Mucosa of descending colon (tissue), 3 donors: Measurements from ENCODE around the gene SASH1. TPM values are rescaled to one million over a fixed set of nuclear protein-coding genes. Genes with fewer than 3 reads are reported as not detected.

ENCODE experiments used
- ATAC-seq: fragments of 200-7000 bp; cut with Tn5 transposase; one replicate; pipeline ENCODE4 v1.9.1; 2020; ENCODE audit warnings: mild to moderate bottlenecking, moderate library complexity
- DNase-seq, 3 donors: peaks; one replicate each; pipeline ENCODE4 v3.0.0-alpha.2; 2020
- H3K36me3 ChIP-seq: fragments of 200-600 bp; one replicate; pipeline ENCODE4 v1.8.0; 2021; ENCODE audit warnings: low read depth, mild to moderate bottlenecking
- H3K4me1 ChIP-seq: fragments of 200-600 bp; one replicate; pipeline ENCODE4 v1.8.0; 2021; ENCODE audit warnings: low read depth, mild to moderate bottlenecking
- H3K4me3 ChIP-seq: fragments of 200-600 bp; one replicate; pipeline ENCODE4 v1.8.0; 2021; ENCODE audit warnings: mild to moderate bottlenecking
- H3K9me3 ChIP-seq: fragments of 200-600 bp; one replicate; pipeline ENCODE4 v1.8.0; 2021; ENCODE audit warnings: mild to moderate bottlenecking
- CTCF ChIP-seq: fragments of 200-600 bp; IDR thresholded peaks from one replicate; pipeline ENCODE4 v1.8.0; 2022; ENCODE audit warnings: antibody characterized with exemption, mild to moderate bottlenecking
- intact Hi-C, 2 donors: fragments of 100-400 bp; cut with DNase I in 1 of 2; cut with micrococcal nuclease in 1 of 2; formaldehyde crosslinking; loops; one replicate each; pipeline versions ENCODE4 v1.11.0 to v1.11.1; 2022; cut with DNase I, micrococcal nuclease
- total RNA-seq, 3 donors: library from RNA; stranded (reverse); fragmentation: NEBNext Ultra II Directional in 2 of 3; extraction: Animal tissue kit (Norgen Biotek cat#: 25700) in 2 of 3; gene quantifications; one replicate each; pipeline versions ENCODE4 v1.2.1 to v1.2.4, GENCODE V29; 2021 to 2023
- donor health status: DM: no; HTN: no; CAD: no; lungs with moderate emphysema.
- donor health status: DM: no; HTN: no; CAD: no.
- donor health status: DM: no; HTN: yes; CAD: no.

Gene SASH1
- total RNA-seq, 3 donors from 2014 or later, result 20.5 to 47.3 (median 22.9) TPM

- no peak overlapping the region for H3K4me3 ChIP-seq
- H3K4me1 ChIP-seq, result no peaks in the 10 kb centered on the region
- no peaks in the 10 kb centered on the region for H3K36me3 ChIP-seq
- no peaks in the 10 kb centered on the region for H3K9me3 ChIP-seq
- ATAC-seq (no peak), DNase-seq (no peak)
- intact Hi-C loops, result no loop called here
- TF ChIP-seq CTCF, result no peak
Observed at GRCh38 chr6:148323344-148323743, 19.3 kb upstream of the SASH1 start.

- TF ChIP-seq CTCF, result no peak
- Histone ChIP-seq H3K4me1 (no peaks in the 10 kb centered on the region), H3K9me3 (no peaks in the 10 kb centered on the region), H3K36me3 (no peaks in the 10 kb centered on the region), H3K4me3 (no peak overlapping the region)
- intact Hi-C loops, result no loop called here
- no peak for ATAC-seq
- no peak for DNase-seq
Observed at GRCh38 chr6:148324297-148324985, 18.2 kb upstream of the SASH1 start.

GRCh38 chr6:148325316-148326068 lies 17.1 kb upstream of the SASH1 start:
- intact Hi-C loops, result no loop called here
- ATAC-seq, result no peak
- TF ChIP-seq CTCF, result no peak
- DNase-seq, result no peak
- no peaks in the 10 kb centered on the region for H3K36me3 ChIP-seq
- no peaks in the 10 kb centered on the region for H3K4me1 ChIP-seq
- no peak overlapping the region for H3K4me3 ChIP-seq
- no peaks in the 10 kb centered on the region for H3K9me3 ChIP-seq

GRCh38 chr6:148328876-148329555 lies 13.6 kb upstream of the SASH1 start:
- Histone ChIP-seq H3K36me3 (no peaks in the 10 kb centered on the region), H3K4me1 (no peaks in the 10 kb centered on the region), H3K9me3 (no peaks in the 10 kb centered on the region), H3K4me3 (no peak overlapping the region)
- intact Hi-C loops, result no loop called here
- no peak for TF ChIP-seq CTCF
- DNase-seq (no peak), ATAC-seq (no peak)

GRCh38 chr6:148329596-148330381 lies 12.8 kb upstream of the SASH1 start:
- no peaks in the 10 kb centered on the region for H3K36me3 ChIP-seq
- ATAC-seq, result no peak
- H3K4me1 ChIP-seq, result no peaks in the 10 kb centered on the region
- no peak for TF ChIP-seq CTCF
- H3K9me3 ChIP-seq, result no peaks in the 10 kb centered on the region
- H3K4me3 ChIP-seq, result no peak overlapping the region
- no peak for DNase-seq
- intact Hi-C loops, result no loop called here
